Stromal cell of bone marrow (primary cell): ENCODE measurements around the gene CIRBP.
"Not testable (repeated sequence)": the region's sequence is repeated elsewhere in the genome, so short reads cannot be mapped to it uniquely, and the experiment has no call there.

Experiments used
- DNase-seq: peaks from one replicate; pipeline ENCODE4 v3.0.0-alpha.2; 2012; ENCODE audit warnings: low read depth

Gene CIRBP

DNA sequence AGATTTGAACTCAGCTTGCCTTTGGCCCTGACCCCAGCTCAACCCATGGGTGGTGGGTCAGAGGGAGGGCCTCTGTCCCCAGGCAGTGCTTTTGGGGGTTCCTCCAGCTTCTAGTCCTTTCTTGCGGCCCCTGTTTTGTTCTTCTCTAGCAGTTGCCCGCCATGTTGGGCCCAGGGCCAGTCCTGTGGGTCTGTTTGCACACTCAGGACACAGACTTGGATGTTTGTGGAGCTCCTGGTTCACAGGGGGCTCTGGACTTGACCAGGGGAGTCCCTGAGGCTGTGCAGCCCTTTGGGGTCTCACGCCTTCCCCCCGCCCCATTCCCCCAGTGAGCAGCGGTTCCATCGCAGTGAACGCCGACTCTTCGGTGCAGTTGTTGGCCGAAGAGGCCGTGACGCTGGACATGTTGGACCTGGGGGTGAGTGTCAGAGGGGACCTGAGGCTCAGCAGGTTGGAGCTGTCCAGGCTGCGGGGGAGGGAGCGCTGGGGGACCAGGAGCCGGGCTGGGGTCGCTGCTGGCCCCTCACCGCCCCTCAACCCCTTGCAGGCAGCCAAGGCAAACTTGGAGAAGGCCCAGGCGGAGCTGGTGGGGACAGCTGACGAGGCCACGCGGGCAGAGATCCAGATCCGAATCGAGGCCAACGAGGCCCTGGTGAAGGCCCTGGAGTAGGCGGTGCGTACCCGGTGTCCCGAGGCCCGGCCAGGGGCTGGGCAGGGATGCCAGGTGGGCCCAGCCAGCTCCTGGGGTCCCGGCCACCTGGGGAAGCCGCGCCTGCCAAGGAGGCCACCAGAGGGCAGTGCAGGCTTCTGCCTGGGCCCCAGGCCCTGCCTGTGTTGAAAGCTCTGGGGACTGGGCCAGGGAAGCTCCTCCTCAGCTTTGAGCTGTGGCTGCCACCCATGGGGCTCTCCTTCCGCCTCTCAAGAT is 25.1 kb upstream of the CIRBP start:
- DNase-seq: no peak

DNA sequence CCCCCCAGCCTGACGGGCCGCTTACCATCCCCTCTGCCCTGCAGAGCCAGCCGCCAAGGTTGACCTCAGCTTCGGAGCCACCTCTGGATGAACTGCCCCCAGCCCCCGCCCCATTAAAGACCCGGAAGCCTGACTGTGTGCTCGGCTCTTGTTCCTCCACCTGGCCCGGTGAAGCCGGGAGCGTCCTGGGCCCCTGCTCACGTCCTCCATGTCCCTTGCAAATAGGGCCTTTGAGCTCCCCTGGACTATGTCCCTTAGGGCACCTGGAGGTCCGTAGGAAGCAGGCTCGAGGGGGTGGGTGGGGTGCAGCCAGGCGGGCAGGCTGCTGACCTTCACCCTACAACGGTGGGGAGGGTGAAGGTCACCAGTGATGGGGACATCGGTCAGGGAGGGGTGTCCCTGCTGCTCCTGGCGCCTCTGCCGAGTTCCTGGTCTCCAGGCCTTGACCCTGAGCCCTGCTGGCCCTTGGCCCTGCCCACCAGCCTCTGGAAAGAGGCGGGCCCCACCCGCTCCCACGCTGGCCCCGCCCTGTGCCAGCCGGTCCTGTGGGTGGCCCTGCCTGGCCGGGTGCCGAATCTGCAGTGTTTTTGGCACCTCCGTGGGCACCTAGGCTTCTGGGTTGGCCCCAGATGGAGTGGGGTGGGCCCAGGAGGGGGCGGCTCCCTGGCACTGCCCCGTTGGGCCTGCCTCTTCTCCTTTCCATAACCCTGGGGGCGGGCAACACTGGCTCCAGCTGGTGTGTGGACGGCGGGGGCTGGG is 24.3 kb upstream of the CIRBP start:
- DNase-seq: no peak

DNA sequence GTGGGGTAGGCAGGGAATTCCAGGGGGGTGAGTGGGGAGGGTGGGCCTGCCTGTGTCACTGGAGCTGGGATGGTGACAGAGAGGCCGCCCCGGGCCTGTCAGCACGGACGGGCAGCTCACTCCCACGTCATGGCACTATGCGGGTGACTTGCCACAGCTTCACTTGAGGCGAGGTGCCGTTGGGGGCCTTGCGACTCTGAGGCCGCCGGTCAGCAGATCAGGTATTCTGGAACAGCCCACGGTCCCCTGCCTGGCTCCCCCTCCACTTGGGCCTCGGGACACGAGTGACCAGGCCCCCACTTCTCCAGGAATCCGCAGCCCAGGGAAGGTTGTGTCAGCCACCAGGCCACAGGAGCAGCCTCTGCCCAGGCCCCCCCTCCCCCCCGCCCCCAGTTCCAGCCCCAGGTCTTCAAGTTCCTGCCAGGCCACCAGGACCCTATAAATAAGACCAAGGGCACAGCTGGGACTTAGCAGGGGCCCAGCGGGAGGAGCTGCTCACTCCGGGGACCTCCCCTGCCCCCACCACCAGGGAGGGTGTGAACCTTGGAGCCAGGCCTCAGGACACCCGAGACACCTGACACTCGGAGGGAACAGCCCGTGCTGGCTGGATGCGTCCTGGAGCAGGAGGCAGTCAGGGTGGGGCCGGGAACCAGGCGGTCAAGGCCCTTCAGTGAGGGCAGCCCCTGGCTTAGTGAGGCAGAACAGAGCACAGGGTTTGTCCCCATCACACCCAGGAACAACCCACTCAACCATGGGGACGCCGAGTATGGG is 23.5 kb upstream of the CIRBP start:
- DNase-seq: no peak

DNA sequence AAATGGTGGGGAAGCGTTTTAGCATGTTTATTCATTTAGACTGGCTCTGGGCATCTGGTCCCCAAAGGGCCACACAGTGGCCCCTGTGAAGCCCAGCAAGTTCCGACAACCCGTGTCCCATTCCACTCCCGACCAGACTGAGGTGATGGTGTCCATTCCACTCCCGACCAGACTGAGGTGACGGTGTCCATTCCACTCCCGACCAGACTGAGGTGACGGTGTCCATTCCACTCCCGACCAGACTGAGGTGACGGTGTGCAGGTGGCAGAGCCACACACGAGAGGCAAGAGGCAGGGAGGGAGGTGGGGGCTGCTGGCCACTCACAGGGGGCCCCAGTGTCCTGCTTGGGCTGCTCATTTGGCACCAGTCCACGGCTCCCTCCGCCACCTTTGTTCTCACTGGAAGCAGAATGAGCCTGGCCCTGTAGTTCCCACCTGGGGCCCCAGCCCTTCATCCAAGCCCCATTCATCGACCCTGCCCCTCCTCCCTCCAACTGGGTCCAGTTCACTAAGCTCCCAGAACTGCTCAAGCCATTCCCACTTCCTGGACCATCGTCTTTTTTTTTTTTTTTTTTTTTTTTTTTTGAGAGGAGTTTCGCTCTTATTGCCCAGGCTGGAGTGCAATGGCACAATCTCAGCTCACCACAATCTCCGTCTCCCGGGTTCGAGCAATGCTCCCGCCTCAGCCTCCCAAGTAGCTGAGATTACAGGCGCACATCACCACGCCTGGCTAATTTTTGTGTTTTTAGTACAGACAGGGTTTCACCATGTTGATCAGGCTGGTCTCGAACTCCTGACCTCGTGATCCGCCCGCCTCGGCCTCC is 22.7 kb upstream of the CIRBP start:
- DNase-seq: not testable (repeated sequence)

DNA sequence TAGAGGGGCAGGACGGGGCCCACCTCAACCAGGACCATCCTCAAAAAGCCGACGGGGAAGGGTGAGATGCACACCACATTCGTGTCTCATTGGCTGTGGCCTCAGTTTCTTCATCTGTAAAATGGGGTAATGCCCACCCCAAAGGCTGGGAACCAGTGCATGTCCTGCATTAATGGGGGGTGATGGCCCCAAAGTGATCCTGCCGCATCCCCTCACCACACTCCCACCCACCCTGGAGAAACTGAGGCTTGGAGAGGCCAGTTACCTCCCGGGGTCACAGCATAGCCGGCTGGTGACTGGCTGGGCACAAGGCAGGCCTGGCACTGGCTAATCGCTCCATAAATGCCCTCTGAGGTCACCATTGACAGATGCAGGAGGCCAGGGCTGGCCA is 21.4 kb upstream of the CIRBP start:
- DNase-seq: no peak

DNA sequence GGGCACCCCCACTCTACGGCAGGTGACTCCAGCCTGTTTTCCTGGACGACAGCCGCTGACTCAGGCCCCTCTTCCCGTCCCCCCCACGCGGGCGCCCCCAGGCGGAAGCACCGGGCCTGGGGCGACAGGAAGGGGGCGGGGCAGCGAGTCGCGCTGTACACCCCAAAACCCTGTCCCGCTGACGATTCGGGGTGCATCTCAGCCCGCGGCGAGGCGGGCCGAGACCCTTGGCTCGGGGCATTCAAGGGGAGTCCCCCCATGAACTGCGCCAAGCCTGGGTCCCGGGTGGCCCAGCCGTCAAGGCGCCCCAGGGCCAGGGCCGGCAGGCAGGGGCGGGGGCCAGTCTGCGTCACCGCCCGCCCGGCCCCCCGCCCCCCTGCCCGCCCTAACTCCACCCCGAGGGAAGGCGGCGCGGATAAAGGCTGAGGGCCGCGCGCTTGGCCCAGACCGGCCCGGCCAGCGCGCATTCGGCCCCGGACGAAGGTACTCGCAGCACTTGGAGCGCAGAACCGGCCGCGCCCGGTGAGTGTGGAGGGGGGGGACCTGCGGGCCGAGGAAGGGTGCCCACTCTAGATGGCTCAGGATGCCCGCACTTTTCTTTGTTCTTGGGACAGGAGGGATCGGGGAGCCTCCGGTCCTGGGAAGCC is 20.9 kb upstream of the CIRBP start, which contains the start of gene MIDN:
Gene MIDN, plus strand, starts transcription at position 445 of the 647 bp plus-strand sequence. CDS start 1,714 bp downstream, outside the sequence.
- peak; percentile 82 for DNase-seq

DNA sequence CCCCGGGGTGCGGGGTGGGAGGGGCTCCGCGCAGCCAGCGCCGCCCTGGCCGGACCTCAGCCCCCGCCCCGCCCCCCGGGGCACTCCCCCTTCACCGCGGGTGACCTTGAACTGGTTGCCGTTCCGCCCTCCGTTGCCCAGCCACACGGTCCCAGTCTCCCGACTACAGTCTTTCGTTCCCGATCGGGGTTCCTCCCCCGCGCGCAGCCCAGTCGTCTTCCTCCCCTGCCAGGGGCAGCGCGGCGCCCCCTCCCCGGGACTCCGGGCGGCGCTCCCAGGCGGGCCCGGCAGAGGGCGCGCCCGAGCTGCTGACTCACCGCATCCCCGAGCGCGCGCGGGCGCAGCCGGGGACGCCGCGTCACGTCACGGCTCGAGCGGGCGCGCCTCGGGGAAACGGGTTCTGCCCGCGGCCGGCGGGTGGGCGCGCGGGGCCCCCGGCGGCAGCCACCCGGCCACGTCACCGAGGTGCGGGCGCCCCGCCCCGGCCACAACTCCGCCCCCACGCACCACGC is 20.3 kb upstream of the CIRBP start:
- DNase-seq: no peak

DNA sequence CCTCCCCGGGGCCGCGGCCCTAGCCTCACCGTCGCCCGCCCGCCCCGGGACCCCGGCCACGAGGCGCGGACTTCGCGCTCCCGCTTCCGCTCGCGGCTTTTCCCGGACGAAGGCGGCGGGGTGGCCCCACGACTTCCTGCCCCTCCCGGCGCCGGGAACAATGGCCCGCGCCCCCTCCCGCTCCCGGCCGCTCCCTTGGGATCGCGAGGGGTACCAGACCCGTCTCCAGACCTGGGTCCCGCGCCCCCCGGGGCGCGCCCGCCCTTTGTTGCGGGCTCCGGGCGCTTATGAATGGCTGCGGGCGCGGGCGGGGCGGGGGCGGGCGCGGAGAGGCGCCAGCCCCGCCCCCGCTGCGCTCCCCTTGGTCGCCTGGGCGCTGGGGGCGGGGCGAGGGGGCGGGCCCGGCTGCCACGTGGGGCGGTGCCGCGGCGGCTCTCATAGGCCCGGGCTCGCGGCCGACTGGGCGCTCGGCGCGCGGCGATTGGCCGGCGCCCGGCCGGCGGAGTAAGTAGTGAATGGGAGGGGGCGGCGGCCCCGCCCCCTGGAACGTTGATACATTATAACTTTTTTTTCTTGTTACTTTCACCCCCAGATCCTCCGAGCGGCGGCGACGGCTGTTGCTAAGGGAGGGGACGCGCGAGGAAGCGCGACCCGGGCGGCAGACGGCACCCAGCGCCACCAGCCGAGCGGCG is 19.7 kb upstream of the CIRBP start:
- DNase-seq: peak; percentile 94

DNA sequence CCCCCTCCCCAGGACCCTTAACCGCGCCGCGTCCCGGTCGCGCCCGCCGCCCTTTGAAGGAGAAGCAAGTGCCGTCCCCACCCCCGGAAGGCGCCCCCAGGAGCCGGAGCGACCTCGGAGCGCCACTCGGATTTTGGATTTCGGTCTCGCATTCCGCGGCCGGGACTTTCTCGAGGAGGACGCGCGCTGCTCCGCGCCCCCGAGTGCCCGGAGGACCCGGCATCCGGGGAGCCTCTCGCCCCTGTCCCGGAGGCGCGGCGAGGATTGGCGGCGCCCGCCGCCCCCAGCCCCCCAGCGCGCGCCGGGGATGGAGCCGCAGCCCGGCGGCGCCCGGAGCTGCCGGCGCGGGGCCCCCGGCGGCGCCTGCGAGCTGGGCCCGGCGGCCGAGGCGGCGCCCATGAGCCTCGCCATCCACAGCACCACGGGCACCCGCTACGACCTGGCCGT is 19.1 kb upstream of the CIRBP start:
- DNase-seq: no peak

DNA sequence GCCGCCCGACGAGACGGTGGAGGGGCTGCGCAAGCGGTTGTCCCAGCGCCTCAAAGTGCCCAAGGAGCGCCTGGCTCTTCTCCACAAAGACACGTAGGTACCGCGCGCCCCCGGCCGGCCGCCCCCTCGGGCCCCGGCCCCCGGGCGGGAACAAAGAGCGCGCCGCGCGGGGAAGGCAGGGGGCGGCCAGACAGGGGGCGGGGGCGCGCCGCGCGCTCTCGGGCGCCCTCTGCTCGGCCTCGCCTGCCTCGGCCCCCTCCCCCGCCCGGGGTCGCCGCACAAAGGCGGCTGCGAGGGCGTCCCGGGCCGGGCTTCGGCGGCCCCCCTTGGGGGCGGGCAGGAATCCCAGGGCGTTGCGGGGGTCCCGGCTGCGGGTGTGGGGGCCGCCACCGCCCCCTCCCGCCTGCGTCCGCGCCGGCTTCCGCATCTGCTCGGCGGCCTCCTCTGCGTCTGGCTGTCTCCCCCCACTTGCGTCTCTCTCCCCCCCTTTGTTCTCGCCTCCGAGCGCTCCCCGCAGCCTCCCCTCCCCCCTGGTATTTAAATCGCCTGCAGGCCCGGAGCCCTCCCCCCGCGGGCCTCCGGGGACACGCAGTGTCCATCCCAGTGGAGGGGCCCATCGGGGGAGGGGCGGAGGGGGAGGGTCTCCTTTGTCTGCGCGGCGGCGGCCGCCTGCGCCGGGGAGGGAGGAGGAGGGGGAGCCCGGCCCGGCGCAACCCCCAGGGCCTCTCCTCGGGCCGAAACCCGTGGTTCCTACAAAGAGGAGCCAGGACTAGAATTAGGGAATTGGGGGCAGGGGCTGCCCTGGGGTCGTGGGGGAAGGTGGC is 18.5 kb upstream of the CIRBP start:
- no peak for DNase-seq

DNA sequence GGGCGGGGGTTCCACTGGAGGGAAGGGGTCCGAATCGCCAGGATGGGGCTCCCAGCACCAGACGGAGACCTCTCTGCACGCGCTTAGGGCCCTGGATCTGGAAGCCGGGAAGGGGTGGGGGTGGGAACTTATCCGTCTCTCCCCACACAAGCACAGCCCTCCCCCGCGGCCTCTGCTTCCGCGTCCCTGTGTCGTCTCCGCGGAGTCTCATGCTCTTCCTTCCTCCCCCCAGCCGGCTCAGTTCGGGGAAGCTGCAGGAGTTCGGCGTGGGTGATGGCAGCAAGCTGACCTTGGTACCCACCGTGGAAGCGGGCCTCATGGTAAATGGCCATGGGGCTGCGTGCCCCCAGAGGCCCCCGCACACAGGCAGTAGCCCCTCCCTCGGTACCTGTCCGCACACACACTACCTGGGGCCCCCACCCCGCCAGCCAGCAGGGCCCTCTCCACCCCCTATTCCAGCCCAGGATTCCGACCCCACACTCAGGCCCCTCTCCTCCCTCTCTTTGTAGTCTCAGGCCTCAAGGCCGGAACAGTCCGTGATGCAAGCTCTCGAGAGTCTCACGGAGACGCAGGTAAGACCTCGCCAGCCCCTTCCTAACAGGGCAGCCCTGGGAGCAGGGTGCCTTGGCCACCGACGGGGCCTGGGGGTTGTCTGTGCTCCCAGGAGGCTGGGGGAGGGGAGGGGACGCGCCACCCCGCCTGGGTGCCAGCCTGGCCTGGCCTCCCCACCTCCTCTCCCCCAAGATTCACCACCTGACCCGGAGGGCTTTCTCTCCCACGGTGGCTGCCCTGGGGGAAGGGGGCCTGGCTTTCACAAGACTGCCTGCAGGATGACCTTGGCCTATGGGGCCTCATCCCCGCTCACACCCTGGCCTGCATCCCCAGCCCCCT is 17.6 kb upstream of the CIRBP start:
- no peak for DNase-seq

DNA sequence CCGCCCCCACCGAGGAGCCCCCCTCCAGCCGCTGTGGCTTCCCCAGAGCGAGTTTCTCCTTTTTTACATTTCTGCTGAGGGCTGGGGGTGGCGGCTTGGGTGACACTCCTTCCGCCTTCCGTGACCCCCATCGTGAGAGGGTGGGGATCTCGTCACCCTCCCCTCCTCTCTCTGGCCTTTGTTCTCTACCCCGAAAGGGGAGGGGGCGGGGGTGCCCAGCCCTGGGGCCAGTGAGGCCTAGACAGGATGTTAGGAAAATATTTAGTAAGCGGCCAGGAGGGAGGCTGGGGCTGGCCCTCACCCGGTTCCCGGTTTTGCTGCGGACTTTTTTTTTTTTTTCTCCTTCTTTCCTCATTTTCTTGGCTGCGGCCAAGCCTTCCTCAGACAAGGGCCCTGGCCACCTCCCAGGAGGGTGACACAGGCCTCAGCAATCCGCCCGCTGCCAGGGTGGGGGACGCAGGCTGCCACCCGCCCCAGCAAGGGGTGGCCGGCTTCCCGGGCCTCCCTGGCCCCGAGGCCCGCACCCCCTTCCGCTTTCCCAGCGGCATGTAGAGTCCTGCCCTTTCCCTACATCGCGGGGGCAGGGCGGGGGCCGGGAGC is 16.8 kb upstream of the CIRBP start:
- peak; percentile 93 for DNase-seq

DNA sequence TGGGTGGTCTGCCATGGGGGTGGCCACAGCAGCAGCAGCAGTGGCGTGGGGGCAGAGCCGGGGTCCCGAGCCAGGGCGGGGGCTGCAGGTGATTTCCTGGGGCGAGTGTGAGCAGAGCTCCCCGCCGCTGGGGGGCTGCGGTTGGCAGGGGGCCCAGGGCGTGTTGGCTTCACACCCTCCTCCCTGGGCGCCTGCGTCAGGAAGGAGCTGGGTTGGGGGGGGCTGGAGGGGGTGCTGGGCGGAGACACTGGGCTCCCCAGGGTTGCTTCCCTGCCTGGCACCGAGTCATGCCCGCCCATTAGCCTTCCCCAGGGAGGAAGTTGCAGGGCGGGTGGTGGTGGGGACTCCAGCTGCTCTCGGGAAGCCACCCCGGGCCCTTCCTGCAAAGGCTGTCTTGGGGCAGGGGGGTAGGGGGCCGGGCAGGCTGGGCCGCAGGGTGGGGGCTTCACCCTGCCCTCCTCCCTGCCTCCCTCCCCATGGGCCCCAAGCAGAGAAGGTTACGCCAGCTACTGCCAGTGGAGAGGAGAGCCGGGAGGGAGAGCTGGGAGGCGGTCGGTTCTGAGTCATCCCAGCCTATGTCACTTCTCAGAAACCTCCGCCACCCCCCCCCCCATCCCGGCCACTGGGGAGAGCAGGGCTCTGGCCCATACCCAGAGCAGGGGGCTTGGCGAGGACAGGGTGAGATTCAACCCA is 16.2 kb upstream of the CIRBP start:
- DNase-seq: peak; percentile 96

DNA sequence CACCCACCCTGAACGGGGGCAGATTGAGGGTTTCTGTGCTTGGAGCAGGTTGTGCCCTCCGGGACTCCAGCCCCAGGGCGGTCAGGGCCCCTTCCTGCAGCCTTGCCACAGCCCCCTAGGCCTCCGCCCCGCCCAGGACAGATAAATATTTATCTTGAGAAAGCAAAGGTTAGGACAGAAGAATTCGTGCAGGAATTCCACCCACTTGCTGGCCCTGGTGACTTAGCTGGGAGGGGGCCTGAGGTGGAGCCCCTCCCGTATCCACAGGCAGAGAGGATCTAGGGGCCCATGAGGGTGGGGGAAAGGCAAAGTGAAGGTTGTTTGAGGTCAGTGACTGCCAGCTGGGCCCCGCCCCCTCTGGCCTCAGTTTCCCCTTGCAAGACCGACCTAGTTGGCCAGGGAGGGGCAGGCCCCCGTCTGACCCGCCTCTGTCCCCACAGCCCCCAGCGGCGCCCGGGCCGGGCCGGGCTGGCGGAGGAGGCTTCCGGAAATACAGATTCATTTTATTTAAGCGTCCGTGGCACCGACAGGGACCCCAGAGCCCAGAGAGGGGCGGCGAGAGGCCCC is 15.5 kb upstream of the CIRBP start:
- DNase-seq: no peak

DNA sequence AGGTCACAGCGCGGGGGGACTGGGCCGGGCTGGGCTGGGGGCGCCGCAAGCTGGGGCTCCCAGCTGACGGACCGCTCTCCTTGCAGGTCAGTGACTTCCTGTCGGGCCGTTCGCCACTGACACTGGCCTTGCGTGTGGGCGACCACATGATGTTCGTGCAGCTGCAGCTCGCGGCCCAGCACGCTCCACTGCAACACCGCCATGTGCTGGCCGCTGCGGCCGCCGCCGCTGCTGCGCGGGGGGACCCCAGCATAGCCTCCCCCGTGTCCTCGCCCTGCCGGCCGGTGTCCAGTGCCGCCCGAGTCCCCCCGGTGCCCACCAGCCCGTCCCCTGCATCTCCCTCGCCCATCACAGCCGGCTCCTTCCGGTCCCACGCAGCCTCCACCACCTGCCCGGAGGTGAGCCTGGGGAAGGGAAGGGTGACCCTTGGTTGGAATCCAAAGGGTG is 15.0 kb upstream of the CIRBP start:
- no peak for DNase-seq

DNA sequence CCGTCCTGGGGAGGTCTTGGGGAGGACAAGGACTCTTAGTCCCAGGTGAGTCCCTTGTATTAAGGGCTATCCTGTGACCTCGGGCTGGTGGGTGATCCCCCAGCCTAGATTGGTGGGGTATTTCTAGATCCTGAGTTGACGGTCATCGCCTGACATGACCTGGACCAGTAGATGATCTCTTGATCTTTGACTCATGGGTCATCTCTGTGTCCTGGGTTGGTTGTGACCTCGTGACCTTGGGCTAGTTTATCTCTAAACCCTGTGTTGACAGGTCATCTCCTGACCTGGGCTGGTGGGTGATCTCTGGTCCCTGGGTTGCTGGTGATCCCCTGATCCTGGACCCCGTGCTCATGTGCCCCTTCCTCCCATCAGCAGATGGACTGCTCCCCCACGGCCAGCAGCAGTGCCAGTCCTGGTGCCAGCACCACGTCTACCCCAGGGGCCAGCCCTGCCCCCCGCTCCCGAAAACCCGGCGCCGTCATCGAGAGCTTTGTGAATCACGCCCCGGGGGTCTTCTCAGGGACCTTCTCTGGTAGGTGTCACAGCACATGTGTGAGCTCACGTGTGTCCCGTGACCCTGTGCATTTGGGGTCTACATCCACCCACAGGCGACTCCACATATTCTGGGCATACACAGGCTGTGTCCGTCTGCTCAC is 14.5 kb upstream of the CIRBP start:
- DNase-seq: no peak
